NCI-H1048 (cell line): ENCODE data around the gene SMYD3.
A peak's percentile ranks its signal among the peaks of the same experiment; 100 is the strongest.

Source experiments
- DNase-seq: peaks from one replicate; lab custom pipeline; 2025; lab: John Stamatoyannopoulos, UW

The SMYD3 gene

DNA sequence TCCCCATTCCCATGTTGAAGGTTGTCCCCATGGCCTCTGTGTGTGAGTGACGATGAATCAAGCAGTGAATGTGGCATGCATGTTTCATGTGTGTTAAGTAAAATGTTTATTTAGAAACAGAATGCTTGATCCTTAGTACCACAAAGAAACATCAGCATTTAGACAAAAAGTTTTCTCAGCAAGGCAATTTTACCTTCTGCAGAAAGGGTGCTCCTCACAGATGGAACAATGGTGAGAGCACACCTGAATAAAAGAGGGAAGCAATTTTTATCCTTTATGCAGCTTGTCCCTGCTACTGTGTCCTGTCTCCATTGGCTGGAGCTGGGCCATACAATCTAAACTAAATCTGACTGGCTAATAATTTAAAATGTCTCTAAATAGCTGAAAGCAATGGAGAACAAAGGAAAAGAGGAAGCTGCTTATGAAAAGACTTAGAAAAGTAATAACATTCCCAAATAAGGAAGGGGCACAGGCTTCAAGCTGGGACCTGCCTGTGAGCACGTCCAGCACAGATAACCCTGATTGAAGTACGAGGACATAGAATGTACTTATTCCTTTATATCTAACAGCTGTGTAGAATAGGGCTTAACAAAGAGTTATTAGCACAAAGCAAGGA lies 8.4 kb upstream of the SMYD3 start:
- no peak for DNase-seq

DNA sequence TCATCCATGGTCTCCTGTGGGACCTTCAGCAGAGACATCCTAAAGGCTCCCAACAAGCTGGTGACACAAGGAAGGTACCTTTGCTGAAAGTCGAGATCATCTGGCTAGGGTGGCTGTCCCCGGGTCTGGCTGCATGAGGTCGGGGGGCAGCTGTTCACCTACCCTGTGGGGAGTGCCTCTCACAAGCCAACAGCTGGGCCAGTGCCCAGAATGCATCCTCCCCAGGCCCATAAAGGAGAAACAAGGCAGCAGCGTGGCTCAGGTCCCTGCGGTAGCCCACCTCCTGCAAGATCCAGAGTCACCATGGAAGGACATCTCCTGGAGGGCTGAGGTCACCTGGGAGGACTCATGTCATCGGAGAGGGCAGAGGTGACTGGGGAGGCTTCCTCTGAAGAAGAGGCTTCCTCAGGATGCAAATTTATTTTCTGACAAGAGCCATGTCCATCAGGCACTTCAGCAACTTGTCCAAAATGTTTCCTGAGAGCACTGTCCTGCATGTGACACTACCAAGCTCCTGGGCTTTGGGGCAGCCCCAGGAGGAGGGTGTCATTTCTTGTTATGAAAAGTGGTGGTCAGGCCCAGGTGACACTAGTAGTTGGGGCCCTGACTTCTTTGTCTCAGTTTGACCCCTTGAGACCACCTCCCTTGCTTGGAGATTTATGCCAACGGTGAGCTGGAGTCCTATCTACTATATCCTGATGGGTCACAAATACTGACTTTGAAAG lies 6.7 kb upstream of the SMYD3 start:
- DNase-seq = no peak

GRCh38 chr1:246513041-246513440 lies 6.0 kb upstream of the SMYD3 start:
- DNase-seq = no peak

- DNase-seq = no peak
These were observed 5.6 kb upstream of the SMYD3 start for GRCh38 chr1:246512635-246513034.

DNA sequence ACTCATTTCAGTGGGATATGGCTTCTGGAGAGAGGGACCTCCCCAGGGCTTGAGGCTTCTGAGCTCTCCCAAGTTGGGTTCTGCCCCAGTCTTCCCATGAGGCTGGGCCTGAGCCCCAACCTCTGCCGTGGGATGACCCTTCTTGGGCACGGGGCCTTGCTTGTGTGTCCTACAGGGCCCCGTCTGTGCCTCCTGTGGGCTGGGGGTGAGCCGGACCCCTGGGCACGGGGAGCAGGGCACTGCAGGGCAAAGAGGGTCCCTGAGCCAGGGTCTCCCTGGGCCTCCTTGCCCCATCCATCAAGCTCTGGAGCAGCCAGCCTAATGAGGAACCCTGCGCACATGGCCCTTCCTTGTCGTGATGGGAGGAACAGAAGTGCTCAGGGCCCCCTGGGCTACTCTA lies 5.2 kb upstream of the SMYD3 start:
- DNase-seq = no peak

DNA sequence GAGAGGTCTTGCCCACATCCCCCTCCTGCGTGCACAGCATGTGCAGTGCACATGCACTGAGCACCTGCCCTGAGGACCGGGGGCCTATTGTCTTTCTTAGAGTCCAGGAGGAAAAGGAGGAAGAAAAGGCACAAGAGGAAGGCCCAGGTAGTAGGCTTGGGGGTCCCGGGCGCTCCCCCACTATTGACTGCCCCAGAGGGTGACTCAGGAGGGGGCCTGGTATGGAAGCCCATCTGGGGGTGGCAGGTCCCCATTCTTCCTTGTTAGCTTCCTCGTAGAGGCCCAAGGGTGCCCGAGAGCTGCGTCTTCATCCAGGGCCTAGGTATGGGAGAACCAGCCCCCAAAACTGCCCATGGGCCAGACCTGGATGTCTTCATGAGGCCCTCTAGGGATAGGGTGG lies 4.1 kb upstream of the SMYD3 start:
- no peak for DNase-seq

- no peak for DNase-seq
These were observed 3.3 kb upstream of the SMYD3 start for GRCh38 chr1:246510147-246511030.

DNA sequence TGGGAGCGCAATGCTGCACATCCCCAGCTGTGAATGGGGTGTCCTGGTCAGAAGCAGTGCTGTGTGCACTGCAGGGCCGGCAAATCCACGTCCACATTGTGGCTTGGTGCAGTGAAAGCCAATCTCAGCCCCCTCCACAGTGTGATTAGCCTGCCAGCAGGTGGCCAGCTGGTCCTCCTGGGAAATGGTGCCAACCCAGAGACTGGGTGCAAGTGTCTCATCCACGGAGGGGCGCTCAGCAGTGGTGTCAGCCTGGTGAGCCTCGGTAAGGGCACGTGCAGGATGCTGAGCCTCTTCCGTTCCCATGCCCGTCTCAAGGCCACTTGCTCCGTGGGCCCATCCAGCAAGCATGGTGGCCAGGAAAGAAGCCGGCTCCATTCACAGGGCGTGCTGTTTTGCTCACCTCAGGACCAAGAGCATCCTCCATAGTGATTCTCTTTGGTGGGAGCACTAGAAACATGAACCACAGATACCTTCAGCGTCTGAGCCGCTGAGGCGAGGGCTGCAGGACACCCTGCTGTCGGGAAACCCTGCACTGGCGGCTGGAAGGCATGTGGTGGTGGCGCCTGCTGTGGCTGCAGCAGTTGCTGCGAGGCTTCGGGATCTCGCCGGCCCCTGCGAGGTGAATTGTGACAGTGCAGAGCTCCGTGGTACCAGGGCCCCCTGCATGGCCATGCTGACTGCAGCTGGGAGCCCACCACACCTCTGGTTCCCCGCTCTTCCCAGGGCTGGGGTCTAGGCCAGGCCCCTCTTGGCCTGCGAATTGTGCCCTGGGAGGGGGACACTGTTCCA lies 2.0 kb upstream of the SMYD3 start:
- DNase-seq = no peak

DNA sequence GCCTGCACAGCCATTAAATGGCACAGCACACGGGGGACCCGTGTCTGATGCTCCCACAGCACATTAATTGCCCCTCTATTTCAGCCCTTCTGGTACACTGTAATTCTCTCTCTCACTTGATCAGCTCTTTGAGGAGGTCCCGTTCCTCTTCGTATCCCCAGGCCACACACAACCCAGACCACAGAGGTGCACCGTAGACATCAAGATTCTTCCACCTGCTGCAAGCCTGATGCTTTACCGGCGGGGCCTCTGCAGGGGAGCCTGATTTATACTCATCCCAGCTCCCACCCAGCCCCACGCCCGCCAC lies 759 bp downstream of the SMYD3 start:
- DNase-seq = no peak

DNA sequence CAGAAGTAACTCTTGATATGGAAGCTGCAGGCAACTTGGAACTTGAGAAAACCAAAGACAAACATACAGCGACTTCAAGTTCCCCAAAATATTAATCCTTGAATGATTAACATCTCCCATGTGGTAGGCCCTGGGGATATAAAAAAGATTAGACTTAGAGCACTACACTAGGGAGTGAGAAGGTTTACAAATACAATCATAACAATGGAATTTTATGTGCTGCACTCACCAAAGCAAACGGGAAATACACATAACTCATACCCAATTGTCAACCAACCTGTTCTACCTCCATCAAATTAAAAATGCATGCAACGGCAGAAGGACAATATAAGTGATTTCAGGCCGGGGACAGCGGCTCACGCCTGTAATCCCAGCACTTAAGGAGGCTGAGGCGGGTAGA lies 3.7 kb downstream of the SMYD3 start:
- DNase-seq = no peak

- peak; percentile 70 for DNase-seq
These were observed 9.7 kb downstream of the SMYD3 start for GRCh38 chr1:246497331-246497915.

DNA sequence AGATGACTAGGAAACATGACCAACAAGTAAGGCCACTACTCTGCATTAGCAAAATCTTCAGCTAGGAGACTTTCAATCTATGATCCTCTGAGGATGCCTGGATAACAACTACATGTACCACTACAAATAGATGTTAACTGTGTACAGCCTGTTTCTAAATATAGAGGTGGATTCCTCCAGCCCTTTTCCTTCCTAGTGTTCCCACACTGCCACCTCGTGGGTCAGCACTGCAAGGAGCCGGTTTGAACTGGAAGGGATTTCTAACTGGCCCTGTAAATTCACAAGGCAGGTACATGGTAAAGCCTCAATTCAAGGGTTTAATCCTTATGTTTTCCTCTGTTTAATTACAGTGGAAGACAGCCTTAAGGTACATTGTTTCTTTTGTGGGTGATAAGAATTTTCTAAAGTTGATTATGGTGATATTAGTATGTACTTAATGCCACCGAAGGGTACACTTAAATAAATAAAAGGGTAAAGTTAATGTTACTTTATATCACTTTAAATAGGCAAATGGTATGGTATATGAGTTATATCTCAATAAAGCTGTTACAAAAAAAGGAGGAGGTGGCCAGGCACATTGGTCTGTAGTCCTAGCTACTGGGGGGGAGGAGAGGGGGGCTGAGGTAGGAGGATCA lies 14.4 kb downstream of the SMYD3 start:
- peak; percentile 33 for DNase-seq

DNA sequence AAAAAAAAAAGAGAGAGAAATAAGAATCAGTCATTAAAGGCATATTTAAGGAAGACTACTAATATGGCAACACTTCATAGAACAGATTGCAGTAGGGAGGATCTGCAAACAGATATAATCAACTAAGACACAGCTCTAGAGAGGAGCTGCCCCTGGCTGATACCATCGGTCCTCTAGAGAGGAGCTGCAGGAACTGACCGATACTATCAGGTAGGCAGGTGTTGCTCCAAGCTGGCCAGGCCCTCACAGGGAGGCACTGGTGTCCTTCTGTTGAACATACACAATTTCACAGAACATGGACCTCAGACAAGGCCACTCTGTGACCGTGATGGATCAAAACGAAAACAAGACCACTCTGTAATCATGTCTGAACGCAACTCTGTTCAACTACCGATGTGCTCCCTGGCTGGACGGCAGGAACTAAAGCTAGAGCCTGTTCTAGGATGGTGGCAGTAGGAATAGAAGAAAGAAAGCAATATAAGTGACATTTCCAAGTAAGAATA lies 15.5 kb downstream of the SMYD3 start:
- DNase-seq = no peak

DNA sequence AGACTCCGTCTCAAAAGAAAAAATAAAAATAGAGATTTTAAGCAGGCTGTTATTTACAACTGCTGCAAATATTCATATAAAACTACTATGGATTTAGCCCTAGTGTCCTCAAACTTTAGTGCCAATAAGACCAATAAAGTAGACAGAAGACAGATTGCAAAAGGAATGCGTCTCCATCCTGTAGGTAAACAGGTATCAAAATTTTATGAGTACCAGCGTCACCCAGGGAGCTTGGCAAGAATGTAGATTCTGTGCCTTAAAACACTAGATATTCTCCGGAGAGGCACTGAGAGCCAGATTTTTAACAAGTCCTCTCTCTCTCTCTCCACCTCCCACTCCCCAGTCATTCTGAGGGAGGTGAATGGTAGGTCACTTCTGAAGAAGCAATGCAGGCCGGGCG lies 18.4 kb downstream of the SMYD3 start:
- DNase-seq = no peak

- no peak for DNase-seq
These were observed 23.5 kb downstream of the SMYD3 start for GRCh38 chr1:246483569-246483933.

DNA sequence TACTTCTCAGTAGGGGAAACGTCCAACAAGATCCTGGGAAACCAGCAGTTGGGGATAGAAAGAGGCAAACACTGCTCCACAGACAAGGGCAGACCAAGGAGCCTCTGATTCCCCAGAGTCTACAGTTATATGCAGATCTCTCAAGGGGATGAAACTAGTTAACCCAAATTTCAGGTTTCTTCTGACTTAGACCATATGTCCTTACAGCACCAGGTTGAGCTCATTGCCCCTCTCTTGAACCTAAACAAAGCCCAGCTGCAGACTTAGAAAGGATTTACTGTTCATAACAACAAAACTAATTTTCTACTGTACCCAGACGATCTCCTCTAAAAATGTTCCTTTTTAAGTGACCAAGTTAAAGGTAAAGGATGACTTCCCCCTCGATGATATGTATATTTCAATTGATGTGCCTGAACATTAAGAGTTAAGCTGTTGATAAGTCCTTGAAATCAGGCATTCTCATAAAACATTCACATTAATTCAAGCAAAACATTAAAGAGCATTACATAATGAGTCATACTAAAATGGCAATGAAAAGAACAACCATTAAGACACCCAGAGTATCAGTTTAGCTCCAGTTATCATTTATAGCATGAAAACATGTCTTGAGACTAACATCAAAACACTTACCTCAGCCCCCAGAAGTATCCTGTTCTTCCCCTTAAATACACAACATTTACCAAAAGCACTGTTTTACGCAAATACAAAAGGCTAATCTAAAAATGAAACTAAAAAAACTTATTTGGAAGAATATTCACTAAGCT lies 24.1 kb downstream of the SMYD3 start:
- no peak for DNase-seq

DNA sequence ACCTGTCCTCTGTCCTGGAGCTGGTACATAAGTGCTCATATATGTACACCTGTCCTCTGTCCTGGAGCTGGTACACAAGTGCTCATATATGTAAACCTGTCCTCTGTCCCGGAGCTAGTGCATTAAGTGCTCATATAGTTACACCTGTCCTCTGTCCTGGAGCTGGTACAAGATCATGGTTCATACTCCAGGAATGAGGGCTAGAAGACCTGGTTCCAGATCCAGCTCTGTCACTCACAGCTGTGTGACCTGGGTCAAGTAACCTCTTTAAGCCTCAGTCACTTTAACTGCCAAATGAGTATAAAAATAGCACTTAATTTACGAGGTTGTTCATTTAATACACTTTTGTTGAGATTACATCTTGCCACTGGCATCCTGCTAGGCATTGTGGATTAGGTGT lies 28.0 kb downstream of the SMYD3 start:
- no peak for DNase-seq

GRCh38 chr1:246477634-246478033 lies 29.4 kb downstream of the SMYD3 start:
- no peak for DNase-seq

DNA sequence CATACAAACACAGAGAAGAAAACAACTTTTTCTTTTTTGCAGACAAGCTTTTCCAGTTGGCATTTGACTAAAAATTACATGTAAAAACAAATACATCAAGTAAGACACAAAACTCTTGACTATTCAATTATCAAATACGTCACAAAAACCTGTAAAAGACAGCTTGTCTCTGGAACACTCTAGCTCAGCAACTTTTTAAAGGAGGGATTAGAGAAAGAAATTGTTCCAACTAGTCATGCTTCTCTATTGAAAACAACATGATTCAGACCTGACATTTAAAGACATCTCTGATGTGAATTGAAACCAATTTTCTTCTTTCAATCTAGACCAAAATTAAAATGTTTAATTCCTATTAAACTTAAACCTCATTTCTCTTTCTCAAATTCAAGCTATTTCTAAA lies 30.3 kb downstream of the SMYD3 start:
- DNase-seq = no peak

- DNase-seq = no peak
These were observed 35.4 kb downstream of the SMYD3 start for GRCh38 chr1:246471688-246472087.

- DNase-seq = no peak
These were observed 36.5 kb downstream of the SMYD3 start for GRCh38 chr1:246470585-246470984.
